ENCODE results near the gene POMT1.
A peak's percentile ranks its signal among the peaks of the same experiment; 100 is the strongest.

Gene POMT1

DNA sequence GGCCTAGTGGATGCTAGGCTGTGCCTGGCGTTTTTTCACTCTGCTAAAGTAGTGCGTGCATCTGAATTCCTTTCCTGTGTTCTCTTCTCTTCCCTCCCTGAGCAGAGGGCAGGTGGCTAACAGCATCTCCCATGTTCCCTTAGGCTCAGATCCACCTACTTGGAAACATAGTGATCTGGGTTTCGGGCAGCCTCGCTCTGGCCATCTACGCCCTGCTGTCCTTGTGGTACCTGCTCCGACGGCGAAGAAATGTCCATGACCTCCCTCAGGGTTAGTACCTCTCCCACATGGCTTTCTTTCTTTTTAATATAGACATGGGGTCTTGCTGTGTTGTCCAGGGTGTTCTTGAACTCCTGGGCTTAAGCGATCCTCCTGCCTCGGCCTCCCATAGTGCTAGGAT lies 18.5 kb downstream of the POMT1 start:
- H3K4me3 ChIP-seq (ENCODE audit: low read length): no peak overlapping the region
- no peak for TF ChIP-seq ZNF274 (IDR thresholded peaks at IDR 0.05; ENCODE audit: low read depth, low read length)

DNA sequence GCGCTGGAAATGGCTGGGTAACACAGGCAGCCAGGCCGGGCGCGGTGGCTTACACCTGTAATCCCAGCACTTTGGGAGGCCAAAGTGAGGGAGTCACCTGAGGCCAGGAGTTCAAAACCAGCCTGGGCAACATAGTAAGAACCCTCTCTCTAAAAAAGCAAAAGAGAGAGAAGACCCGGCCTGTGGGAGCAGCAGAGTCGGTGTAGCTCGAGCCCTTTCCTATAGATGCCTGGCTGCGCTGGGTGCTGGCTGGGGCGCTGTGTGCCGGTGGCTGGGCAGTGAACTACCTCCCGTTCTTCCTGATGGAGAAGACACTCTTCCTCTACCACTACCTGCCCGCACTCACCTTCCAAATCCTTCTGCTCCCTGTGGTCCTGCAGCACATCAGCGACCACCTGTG lies 19.1 kb downstream of the POMT1 start:
- no peak overlapping the region for H3K4me3 ChIP-seq (ENCODE audit: low read length)
- no peak for TF ChIP-seq ZNF274 (IDR thresholded peaks at IDR 0.05; ENCODE audit: low read depth, low read length)

DNA sequence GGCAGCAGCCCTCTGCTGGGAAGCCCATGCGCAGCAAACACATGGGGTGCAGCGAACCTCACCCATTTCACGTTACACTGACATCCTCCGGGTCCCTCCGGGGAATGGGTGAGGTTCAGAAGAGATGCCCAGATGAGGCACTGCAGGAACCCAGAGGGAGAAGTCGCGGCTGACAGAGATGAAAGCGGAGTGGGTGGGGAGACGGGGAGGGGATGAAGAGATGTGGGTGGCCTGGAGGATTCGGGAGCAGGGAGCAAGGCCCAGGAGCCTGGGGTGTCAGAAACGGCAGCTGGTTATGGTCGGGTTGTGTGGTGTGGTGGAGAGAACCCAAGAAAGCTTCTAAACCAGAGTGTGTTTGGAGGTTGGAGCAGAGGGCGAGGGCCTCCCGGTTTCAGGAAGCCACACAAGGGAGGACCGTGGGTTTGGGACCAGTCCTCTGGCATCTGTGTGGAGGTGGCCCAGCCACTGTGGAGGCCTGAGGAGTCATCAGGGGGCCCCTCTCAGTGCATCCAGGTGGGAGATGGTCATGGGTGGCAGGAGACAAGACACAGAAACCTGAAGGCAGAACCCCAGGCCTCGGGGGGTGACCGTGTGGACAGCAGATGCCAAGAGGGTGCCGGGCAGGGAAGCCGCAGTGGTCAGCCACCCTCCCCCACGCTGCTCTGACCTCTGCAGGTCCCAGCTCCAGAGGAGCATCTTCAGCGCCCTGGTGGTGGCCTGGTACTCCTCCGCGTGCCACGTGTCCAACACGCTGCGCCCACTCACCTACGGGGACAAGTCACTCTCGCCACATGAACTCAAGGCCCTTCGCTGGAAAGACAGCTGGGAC lies 19.8 kb downstream of the POMT1 start:
- no peak for TF ChIP-seq ZNF274 (IDR thresholded peaks at IDR 0.05; ENCODE audit: low read depth, low read length)
- H3K4me3 ChIP-seq (ENCODE audit: low read length): no peak overlapping the region

DNA sequence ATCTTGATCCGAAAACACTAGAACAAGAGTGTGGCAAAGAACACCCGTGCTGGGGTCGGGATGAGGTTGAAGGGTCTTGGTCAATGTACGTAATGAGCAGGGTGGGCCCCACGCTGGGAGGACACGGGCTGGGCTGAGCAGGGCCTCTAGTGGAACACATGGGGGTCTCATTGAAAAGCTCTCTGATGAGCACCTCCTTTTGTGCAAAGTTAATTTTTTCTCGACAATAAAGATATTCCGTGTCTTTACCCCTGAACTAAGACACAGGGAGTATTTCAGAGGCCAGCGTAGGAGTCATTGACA lies 20.3 kb downstream of the POMT1 start:
- no peak overlapping the region for H3K4me3 ChIP-seq (ENCODE audit: low read length)
- no peak for TF ChIP-seq ZNF274 (IDR thresholded peaks at IDR 0.05; ENCODE audit: low read depth, low read length)

DNA sequence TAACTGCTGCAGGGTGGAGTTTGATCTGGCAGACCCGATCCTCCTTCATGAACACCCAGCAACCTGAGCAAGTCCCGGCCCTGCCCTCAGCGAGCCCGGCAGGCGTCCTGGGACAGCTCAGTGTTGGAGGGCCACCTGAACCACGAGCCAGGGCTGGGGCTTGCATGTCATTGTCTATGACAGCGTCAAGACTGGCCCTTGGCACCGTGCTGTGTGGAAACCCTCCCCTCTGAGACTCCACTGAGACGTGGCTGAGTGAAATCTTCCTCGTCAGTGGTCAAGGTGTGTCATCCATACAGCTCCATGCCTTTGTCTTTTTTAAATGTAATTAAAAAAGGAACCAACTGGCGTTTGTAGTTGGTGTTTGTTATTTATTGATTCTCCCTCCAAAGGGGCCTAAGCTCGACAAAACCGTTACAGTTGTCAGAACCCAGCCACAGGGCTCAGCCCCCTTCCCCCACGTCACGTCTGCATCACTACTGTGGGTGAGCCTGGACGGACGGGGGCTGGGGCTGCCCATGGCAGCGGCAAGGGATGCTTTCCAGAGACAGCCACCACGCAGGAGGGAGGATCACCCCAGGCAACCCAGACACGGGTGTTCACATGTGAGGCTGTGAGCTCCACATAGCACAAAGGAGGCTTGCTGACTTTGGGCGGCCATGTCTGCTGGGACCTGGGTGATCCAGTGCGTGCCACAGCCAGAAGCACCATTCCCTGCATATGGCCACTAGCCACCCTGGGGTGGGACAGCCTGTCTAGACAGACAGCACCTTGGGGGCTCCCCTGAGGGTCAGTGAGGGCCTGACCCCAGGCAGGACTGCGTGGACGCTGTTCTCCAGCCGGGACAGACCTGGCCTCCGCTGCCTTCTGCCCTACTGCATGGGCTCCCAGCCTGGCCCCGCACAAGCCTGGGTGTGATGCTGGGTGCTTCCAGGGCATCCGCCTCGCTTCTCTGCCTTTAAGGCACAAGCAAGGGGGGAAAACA lies 21.0 kb downstream of the POMT1 start:
- TF ChIP-seq ZNF274 (IDR thresholded peaks at IDR 0.05; ENCODE audit: low read depth, low read length): no peak
- no peak overlapping the region for H3K4me3 ChIP-seq (ENCODE audit: low read length)

DNA sequence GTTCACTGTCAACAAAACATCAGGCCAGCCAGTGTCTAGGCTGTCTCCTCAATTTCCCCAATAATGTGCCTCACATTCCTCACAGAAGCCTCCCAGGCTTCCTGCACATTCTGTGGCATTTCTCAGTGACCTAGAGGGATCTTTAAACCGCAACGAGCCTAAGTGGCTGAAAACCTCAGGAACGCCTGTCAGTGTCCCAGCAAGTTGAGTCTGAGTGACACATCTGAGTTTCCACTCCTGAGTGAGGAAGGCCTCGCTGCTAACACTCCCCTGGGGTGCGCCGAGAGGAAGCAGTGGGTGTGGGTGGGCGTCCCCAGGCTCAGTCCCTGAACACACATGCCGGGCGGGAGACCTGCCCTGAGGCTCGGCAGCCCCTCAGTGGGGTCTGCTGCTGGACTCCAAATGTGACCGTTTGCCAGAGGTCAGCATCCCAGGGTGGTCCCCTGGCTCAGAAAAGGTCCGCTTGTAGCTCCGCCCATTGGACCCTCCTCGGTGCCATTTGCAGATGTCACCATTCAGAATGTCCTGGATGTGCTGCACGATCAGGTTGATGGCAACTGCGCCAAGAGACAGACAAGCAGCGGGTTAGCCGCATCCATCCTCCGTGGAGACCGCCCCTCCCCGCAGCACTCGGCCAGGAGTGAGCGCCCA lies 22.1 kb downstream of the POMT1 start:
- no peak overlapping the region for H3K4me3 ChIP-seq (ENCODE audit: low read length)
- no peak for TF ChIP-seq ZNF274 (IDR thresholded peaks at IDR 0.05; ENCODE audit: low read depth, low read length)

DNA sequence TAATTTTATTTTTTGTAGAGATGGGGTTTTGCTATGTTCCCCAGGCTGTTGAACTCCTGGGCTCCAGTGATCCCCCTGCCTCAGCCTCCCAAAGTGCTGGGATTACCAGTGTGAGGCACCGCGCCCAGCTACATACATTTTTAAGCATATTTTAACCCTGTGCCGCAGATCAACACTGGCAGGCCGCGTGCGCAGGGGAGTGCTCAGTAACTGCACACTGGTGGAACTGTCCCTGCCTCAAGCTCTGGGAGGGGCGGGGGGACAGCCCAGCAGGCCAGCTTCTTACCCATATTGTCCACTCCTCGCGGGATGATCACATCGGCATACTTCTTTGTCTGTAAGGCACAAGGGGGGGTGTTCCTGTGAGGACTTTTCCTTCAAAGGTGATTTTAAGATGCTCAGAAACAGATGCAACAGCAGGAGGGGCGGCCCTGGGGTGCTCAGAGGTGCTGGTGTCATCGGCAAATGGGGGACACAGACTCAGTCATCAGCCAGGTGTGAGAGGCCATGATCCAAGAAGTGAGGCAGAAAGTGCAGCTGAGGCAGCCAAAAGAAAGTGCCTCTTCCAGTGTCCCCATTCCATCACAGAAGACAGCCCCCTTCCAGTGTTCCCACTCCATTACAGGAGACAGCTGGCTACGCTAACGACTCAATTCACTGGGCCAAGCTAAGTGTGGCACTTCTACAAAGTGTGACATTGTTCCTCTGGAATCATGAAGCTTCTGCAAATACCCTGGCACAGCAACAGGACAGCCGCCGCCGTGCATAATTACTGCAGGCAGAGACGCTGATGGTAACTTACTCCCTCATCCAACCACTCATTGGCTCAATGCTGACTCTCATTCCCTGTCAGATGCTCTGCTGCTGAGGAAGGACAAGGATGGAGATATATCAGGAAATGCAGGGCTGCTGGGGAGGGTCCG lies 23.2 kb downstream of the POMT1 start:
- no peak overlapping the region for H3K4me3 ChIP-seq (ENCODE audit: low read length)
- no peak for TF ChIP-seq ZNF274 (IDR thresholded peaks at IDR 0.05; ENCODE audit: low read depth, low read length)

DNA sequence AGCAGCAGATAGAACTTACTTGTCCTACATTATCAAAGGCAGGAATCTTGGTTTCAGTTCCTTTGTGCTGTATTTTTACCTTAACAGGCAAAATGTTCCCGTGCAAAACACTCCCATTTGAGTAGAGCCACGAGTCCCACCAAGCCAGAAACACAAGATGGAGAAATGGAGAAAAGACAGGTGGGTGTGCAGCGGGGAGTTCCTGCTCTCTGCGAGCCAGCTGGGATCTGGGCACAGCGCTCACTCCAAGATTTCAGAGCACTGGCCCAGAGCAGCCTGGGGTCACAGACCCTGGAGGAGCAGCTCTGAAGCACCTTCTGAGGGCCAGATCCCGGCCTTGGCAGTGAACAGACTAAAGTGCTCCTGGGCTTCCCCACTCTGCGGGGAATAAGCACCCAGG lies 25.5 kb downstream of the POMT1 start:
- TF ChIP-seq ZNF274 (IDR thresholded peaks at IDR 0.05; ENCODE audit: low read depth, low read length): no peak
- no peak overlapping the region for H3K4me3 ChIP-seq (ENCODE audit: low read length)

DNA sequence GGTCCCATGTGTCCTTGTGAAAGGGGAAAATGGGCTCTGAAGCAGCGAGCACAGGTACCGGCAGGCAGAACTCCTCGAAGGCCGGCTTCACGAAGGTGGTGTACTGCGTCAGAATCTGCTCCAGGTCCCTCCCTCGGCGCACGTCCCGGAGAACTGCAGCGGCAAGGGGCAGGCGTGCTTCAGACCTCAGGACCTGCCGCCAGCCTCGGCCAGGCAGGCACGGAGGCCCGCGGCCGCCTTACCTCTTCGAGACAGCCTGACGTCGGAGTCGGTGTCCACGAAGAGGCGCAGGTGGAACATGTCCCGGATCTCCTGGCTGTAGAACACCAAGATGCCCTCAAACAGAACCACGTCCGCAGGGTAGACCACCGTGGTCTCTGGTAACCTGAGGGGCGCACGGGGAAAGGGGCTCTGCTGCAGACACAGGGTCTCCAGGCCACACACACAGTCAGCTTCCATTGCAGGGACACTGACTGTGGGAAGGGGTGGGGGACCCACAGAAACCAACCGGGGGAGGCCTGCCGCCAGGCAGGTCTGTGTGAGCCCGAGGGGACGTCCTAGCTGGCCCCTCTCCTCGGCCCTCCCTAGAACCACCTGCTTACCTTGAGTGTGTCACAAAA lies 26.3 kb downstream of the POMT1 start:
- H3K4me3 ChIP-seq (ENCODE audit: low read length): no peak overlapping the region
- no peak for TF ChIP-seq ZNF274 (IDR thresholded peaks at IDR 0.05; ENCODE audit: low read depth, low read length)

DNA sequence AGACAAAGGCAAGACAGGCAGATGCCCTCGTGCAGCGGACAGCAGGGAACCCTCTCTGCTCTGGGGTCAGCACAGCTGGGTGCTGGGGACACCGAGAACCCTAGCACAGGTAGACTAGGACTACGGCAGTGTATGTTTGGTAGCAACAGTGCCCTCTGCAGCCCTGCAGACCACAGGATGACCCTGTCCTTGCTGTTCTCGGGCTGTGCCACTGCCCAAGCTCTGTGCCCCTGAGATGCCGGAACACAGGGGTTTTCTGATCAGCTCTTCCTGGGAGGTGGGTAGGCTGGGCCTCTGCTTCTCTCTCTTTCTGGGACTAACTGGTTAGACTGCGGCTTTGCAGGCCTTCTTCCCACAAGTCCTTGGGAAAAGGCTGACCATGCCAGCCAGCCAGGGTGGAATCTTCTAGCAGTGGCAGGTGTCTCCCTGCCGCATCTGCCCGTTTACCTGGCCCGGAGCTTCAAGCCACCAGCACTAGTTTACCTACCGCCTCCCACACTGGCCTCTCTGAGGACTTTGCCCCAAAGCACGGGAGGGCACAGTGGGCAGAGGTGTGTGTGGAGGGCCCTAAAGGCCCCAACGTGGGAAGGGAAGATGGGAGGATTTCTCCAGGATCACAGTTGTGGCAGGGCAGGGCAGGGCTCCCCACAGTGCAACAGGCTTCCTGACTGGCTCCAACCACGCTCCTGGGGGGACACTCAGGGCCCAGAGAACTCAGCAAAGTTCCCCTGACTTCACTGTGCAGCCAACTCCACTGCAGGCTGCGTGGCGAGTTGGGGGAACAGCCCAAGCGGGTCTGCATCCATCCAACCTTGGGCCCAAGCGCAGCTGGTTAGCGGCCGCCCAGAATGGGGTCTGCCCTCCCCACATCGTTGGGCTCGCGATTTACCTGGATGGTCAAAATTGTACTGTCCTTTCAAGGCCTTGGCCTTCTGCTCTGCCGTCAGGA lies 27.2 kb downstream of the POMT1 start:
- TF ChIP-seq ZNF274 (IDR thresholded peaks at IDR 0.05; ENCODE audit: low read depth, low read length): no peak

DNA sequence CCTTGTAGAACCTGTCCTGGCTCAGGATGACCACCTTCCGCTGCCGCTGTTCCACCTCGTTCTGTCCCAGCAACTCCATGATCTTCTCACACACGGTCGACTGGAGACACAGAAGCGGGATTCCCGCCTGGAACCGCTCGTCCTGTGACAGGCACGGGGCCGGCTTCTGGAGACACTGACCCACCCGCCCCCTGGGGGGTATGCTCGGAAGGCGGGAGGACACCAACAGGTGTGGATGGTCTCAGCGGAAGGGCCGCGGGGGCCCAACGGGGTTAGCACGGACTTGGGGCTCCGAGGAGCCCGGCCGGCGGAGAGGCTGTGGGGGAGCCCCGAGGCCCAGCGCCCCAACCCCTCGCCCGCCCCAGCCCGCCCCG lies 27.8 kb downstream of the POMT1 start:
- TF ChIP-seq ZNF274 (IDR thresholded peaks at IDR 0.05; ENCODE audit: low read depth, low read length): no peak
- H3K4me3 ChIP-seq (ENCODE audit: low read length): peak overlapping the region; percentile 79

More for the DNA sequence above, 27.2 kb downstream of the POMT1 start:
- H3K4me3 ChIP-seq (ENCODE audit: low read length): peak overlapping the region; percentile 79
